Measurements from ENCODE around the gene MAP1B.

MAP1B gene

DNA sequence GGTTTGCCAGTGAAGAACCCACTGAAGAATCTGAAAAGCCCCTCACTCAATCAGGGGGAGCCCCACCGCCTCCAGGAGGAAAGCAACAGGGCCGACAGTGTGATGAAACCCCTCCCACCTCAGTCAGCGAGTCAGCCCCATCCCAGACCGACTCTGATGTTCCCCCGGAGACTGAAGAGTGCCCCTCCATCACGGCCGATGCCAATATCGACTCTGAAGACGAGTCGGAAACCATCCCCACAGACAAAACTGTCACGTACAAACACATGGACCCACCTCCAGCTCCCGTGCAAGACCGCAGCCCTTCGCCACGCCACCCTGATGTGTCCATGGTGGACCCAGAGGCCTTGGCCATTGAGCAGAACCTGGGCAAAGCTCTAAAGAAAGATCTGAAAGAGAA, 92.4 kb downstream of the MAP1B start:
- DNase-seq, result no peak

DNA sequence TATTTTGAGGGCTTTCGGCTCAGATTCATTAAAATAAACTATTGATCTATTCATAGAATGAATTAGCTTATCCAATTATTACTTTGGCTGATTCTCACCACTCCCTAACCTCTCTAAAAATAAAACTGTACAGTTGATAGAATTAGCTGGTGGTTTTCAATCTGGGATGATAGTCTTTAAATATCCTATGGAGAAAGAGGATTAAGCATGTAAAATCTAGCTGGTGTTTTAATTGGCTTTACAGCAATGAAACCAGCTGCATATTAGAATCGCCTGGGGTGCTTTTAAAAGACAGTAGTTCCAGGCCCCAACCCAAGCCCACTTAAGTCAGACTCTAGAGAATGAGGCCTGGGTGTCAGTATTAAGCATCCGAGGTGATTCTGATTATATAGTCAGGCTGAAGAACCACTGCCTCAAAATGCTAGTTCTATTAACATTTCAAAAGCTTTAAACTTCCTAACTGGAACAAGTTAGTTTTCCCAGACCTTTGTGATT, 95.1 kb downstream of the MAP1B start:
- DNase-seq, result no peak

DNA sequence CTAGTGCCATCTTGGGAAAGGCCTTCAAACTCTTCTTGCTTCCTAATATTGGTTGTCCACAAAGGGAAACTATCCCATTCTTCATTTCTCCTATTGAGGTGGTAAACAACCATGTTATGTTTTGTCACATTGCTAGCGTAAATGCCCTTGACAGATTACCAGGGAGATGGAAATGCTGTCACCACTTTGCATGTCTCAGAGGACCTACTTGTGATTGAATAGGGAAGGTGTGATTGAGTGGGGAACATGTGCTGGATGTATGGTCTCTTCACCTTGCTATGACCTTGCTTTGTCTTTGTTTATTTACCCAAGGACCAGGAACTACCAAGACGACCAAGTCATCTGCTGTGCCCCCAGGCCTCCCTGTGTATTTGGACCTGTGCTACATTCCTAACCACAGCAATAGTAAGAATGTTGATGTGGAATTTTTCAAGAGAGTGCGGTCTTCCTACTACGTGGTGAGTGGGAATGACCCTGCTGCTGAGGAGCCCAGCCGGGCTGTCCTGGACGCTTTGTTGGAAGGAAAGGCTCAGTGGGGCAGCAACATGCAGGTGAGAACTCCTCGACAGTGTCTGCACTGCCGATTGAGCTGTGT, 96.1 kb downstream of the MAP1B start:
- no peak for DNase-seq

DNA sequence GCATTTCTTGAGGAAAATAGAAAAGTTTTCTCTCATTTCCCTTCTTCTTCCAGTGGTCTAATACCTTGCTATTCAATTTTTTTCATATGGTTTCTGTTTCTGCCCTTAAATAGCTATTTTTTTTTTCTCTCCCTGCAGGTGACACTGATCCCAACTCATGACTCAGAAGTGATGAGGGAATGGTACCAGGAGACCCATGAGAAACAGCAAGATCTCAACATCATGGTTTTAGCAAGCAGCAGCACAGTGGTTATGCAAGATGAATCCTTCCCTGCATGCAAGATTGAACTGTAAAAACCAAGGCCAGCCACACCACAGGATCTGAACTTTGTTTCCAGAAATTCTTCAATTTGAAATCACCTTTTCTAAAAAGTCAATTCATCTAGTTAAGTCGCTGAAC, 97.7 kb downstream of the MAP1B start:
- no peak for DNase-seq

DNA sequence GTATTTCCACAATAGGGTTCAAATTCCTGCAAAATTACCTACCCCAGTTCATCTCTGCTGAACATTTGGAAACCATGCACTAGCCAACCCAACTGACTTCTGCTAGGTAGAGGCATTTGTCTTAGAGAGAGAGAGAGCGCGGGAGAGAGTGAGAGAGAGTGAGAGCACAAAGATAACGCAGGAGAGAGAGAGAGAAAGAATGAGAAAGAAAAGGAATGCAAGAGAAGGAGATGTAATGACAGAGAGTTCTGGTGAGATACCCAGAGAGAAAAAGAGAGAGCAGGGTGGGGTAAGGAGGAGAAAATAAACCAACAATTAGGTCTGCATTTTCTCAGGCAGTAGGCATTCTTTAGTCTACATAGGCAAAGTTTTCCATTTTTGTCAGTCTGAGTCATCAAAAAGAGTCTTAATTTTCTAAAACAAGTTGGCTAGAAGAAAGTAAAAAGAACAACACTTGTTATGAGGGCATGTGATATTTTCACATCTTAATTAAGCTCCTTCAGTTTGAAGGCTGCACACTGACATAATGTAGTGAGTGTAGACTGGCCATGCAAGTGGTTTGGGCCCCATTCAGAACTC, 98.2 kb downstream of the MAP1B start:
- DNase-seq, result no peak

DNA sequence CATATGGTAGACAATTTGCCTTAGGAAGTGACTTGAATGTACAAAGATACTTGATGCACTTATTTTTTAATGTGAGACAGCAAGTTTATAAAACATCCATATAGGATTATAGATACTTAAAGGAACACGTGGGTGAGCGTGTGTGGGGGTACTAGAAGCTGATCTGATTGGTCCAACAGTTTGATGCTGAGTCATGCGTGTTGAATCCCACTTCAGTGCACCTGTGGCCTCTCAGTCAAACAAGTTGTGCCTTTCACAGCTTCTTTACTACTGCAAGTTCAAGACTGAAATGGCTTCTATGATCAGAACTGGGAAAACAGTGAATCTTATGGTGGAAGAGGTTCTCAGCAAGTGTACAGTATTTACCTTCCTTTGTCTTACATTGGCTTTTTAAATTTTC, 98.9 kb downstream of the MAP1B start:
- DNase-seq, result no peak

DNA sequence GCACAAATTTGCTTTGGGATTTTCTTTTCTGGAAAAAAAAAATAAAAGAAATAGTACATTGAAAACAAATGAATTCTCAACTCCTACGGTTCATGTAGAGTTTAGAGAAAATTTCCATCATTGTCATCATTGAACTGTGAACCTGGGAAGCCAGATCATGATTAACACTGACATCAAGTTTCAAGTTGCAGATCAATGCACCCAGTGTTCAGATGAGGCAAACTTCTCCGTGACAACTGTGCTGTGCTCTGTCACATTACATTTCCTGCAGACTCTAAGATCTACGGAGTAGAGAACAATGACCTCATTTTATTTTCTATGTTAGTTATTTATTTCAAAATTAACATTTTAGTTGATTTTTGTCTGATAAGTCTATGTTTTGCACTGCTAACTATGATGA, 99.7 kb downstream of the MAP1B start:
- DNase-seq, result no peak

DNA sequence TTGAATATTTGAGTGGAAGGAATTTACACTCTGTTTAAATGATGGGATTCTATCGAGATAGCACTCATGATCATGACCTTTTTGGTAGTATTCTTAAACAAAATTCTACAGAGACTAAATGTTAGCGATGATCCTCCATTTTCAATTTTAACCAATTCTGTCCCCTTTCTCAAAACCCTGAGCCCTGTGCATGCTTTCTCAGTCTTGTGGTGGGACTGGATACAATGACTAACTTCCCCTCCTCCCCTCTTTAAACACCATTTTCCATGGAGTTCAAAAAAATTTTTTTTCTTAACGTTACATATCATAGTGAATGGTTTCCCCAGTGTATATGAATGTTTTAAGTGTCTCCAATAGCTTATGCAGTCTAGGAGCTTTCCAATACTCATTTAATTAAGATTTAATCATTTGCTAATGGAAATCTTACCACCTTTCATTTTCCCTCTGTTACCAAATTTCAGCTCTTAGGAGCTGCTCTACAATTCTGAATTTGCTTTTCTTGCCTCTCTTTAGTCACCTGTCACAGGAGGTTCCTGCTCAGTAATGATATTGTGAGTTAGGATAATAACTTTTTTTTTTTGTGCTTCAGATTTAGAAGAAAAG, 101.2 kb downstream of the MAP1B start:
- DNase-seq, result no peak

DNA sequence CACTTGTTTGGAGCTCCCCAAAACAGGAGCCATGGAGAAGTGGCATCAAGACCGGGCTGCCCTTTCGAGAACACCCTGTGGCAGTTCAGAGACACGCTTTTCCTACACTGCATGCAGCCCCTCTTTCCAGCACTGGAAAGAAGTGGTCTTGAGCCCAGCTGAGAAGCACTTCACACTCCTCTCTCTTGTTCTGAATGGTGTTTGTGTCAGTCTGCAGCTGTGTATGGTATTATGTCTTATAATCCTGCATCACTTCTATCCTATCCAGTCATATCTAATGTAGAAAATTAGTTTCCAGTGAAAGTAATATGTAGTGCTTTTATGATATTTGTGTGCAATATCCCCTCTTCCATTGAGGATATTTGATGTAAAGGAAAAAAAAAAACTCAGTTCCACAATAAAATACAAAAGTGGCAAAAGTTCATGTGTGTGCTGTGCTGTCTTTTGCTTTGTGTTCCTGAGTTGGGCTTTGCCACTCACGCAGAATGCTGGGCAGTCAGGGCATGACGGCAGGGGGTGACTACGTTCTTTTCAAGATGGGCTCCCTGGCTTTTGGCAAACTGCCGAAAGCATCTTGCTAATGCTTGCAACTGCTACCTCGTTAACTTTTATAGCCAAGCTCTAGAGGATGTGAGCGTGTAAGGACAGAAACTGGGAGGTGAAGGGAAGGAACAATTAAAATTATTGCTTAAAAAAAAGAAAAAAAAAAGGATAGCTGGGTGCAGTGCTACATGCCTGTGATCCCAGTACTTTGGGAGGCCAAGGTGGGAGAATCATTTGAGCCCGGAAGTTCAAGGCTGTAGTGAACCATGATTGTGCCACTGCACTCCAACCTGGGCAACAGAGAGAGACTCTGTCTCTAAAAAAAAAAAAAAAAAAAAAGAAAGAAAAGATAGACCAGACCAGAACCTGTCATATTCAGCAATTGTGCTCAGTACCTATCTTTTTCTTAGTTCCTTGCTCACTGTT, 102.2 kb downstream of the MAP1B start:
- DNase-seq, result no peak

DNA sequence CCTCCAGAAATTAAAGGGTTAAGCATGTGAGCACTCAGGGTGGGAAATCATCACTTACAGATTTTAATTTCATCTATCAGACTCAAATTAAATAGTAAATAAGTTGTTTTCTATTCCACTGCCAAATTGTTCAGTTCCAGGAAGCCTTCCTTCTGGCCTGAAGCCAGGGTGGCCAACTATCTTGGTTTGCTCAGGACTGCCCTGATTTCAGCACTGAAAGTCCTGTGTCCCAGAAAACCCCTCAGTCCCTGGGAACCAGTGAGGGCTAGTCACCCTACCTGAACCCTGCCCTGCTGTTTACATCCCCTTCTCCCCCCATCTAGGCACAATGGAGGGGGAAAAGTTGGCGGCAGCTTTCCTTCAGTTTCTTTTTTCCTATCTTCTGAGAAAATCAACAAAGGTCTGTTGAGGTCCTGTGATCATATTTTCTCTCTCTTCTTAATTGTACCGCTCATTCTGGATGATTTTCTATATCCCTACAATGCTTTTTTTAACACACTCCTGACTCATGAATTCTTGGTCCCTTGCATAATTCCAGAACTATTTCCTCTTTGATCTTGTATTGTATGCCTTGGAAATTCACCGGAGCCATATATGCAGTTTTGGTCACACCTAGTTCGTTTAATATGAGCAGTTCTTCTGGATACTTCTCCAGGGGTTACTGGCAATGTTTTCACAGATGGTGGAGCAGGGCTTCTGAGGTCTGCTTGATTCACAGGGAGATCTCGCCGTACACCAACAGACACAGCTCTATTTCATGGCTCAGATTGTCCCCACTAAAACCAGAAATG, 103.8 kb downstream of the MAP1B start:
- DNase-seq, result no peak

DNA sequence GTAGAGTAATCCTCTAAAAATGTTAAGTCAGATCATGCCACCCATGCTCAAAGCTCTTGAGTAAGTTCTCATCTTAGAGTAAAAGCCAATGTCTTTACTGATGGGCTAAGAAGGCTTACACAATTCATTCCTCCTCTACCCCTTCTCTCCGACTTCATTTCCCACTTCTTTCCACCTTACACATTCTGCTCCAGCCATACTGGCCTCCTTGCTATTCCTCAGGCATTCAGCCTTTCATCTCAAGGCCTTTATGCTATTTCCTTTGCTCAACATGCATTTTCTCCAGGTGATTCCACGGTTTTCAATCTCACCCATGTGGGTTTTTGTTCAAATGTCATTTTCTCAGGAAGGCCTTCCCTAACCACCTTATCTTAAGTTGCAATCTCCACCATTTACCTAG, 104.9 kb downstream of the MAP1B start:
- no peak for DNase-seq

DNA sequence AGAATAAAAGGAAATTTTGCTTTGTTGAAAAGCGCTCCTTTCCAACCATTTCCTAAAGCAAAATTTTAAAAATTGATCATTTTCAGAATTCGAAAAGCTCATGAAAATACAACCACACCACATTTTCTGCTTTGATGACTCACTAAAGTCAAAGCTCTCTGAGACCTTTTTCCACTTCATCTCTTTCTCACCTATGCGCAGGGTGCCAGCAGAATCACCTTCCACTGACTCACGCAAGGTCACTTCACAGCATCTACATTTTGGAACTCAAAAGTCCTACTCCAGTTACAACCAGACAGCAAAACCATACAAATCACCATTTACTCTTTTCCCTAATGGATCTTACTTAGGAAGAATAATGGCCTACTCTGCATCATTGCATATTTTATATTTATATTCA, 106.2 kb downstream of the MAP1B start:
- DNase-seq, result no peak

DNA sequence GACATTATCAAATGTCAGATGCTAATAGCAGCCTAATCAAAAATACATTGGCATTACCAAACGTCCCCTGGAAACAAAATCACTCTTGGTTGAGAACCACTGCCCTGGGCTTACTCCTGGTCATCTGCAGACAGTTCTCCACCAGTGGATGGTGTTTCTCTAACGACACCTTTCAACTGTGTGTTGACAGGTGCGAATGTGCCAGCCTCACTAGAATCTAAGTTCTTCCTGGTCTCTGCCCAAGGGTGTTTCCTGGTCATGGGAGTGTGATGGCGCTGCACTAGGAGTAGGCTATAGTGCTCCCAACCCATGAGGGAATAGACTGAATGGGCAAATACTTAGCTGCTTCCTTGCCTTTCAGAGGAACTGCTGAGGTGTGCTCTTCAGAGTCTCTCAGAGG, 106.9 kb downstream of the MAP1B start:
- no peak for DNase-seq

DNA sequence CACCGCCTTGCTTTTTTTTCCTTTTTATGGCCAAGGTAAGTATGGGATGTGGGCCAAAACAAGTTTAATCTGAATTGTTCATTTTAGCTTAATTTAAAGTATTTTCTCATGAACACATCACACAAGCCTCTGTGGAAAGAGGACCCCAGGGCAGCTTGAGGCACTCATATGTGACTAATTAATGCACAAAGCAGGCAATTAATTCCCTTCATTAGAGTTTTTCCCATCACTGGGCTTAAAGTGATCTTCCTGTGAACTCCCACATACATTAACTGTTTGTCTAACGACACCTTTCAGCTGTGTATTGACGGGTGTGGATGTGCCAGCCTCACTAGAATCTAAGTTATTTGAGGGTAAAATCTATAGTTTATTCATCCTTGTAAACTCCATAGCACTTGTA, 109.5 kb downstream of the MAP1B start:
- DNase-seq, result no peak

DNA sequence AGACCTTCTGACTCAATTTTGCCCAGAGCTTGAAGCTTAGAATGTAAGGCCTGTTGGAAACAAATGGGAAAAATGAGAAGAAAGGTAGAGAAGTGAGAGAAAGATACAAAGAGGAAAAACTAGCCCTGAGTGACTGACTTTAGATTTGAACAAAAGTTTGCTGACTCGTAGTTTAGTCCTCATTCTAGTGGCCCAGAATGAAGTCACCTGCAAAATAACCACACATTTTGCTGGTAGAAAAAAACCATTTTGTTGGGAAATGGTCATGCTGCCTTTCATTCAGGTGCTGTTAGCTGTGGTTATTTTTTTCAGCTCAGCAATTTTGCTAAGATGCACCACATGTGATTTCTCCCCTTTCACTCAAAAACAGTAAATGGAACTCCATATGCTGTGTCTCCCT, 113.8 kb downstream of the MAP1B start:
- DNase-seq, result no peak

DNA sequence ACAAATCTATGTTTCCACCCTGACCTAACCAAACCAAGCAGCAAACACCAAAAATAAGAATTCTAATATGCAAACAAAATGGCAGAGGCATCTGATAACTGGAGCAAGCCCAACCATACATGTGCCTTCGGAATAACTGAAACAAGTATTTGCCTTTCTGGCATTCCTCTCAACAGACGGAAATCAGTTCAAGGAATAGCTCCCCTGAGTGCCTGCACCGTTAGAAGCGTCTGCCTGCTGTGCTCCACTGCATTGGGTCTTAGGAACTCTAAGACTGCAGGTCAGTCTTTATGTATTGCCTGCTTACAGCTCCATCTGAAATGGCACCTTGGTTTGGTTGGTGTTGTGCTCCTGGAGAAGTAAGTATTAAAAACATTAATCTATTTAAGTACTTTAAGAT, 114.3 kb downstream of the MAP1B start:
- no peak for DNase-seq

DNA sequence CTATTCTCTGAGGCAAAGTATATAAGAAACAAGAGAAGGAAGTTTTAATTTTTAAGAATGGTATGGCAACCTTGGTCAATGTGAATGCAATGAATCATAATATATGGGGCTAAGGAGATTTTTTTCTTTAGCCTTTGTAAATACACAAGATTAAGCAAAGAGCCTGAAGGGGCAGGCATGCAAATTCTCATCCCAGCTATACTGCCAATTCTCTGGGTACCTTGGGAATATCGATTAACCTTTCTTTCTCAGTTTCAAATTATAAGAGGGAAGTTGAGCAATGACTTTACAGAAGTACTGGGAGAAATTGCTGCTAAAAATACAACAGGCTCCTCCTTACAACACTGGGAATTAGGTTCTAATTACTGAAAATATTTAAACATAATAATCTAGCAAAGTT, 115.2 kb downstream of the MAP1B start:
- no peak for DNase-seq

DNA sequence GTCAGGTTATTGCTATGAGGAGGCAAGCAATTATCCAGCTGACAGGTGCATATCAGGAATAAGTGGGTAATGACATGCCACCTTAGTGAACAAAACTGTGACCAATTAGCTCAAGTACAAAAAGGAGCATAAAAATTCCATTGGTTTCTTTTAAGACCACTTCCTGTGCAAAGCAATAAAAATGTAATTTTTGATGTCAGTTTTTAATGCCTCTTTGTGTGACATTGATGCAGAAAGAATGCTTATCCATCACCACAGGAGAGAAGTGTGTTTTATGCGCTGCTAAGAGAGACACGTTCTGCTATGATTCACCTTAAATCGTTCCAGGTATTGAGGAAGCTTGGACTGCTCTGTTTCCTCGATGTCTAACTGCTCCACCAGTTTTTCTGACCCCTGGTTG, 116.1 kb downstream of the MAP1B start:
- DNase-seq, result no peak

DNA sequence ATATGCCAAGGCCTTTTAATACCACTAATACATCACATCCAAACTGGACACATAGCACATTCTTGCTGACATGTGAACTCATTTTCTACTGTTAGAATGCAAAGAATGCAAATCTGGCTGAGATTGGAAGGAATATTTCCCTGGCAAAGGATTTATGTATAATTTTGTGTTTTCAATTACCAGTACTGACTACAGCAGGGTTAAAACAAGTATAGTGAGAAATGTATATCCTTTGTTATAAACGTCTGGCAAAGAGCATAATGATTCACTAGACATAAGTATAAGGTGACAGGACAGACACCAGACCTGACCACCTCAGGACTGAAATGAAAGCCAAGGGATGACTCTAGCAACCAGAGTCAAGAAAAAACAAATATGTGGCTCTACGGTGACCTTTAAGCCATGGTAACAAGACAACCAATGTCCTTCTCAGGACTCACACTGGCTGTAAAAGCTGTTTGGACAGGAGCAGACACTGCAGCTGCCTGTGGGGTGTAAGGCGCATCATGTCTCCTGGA, 117.7 kb downstream of the MAP1B start:
- DNase-seq, result no peak

DNA sequence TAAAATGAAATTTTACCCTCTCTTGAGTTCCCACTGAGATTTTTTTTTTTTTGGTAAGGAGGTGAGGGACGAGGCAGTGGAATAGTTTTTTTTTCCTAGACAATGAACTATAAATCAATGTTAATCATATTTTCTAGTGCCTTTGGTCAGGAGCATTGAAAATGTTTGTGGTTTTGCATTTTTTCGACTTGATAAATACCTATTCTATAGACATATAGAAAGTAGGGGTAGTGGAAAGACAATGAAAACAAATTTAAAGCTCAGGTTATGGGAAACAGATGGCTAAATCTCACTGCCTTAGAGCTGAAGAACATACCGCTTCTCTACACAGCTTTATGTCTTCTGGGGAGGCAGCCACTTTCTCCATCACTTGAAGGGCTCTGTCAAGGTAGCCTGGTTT, 118.5 kb downstream of the MAP1B start:
- DNase-seq, result no peak

DNA sequence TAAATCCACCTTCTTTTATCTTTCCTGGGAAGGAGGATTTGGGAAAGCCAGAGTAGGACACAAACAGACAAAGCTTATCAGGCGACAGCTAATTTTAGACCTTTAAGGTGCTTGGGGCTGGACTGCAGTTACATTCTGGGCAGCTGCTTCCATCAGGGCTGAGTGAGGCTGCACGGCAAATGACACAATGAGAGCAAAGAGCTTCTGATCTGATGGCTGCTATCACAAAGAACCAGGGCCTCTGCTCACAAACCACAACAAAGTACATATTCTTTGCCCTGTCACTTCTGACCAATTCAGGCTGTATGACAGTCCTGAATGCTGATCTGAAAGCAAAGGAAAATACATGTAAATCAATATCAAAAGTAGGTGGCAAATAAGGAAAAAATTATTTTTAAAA, 119.7 kb downstream of the MAP1B start:
- no peak for DNase-seq

DNA sequence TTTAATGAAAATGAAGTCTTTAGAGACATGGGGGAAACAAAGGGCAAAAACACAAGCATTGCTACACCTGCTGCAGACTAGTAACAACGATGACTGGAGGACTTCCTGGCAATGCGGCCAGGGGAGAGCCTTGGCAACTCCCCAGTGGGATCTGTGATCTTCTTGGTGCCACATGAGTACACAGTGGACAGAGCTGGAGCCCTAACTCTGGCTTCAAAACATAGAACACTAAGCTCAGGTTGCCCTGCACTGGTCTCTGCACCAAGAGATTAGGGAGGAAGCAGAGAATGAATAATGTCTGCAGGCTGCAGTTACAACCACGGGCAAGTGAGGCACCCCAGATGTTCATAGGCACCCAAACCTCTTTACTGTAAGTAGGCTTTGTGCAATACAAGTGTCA, 121.7 kb downstream of the MAP1B start:
- no peak for DNase-seq

All from activated CD4-positive, alpha-beta T cell treated with anti-CD3 and anti-CD28 coated beads, Interleukin-2, amount 50 U/mL, for 1 hour (primary cell).